ENCODE data around the gene PPP1R2B.

The PPP1R2B gene
- 0.17 to 0.97 (median 0.35) reads per million in 3 donors for total RNA-seq

GRCh38 chr5:156850206-156850751 lies at the start of gene PPP1R2B:
TSS of gene PPP1R2B (plus strand) at chr5:156850295. CDS start at chr5:156850563, 268 bp downstream.
- no peaks in the 10 kb centered on the region for H3K4me1 ChIP-seq (ENCODE audit: control insufficient read depth, insufficient read depth, low read length, poor library complexity, severe bottlenecking)
- H3K9me3 ChIP-seq (ENCODE audit: control insufficient read depth, low read length), result no peaks in the 10 kb centered on the region
- no peaks in the 10 kb centered on the region for H3K27me3 ChIP-seq (replicated peaks; ENCODE audit: control insufficient read depth, insufficient read depth, low read length, poor library complexity, severe bottlenecking)
- H3K4me3 ChIP-seq (ENCODE audit: insufficient read depth, low read depth, low read length, poor library complexity, severe bottlenecking), result no peak within 1 kb of the TSS
- H3K36me3 ChIP-seq (ENCODE audit: control insufficient read depth, insufficient read depth, low read length), result no peaks in the 10 kb centered on the region
- no peak within 1 kb of the TSS for H3K27ac ChIP-seq (ENCODE audit: insufficient read depth, low read length, poor library complexity, severe bottlenecking)
- no peak for DNase-seq

GRCh38 chr5:156800929-156801328 lies 49.2 kb upstream of the PPP1R2B start:
- Histone ChIP-seq H3K9me3 (ENCODE audit: control insufficient read depth, low read length) (no peaks in the 10 kb centered on the region), H3K27ac (ENCODE audit: insufficient read depth, low read length, poor library complexity, severe bottlenecking) (no peak overlapping the region), H3K4me1 (ENCODE audit: control insufficient read depth, insufficient read depth, low read length, poor library complexity, severe bottlenecking) (no peaks in the 10 kb centered on the region), H3K4me3 (ENCODE audit: insufficient read depth, low read depth, low read length, poor library complexity, severe bottlenecking) (no peak overlapping the region), H3K36me3 (ENCODE audit: control insufficient read depth, insufficient read depth, low read length) (no peaks in the 10 kb centered on the region), H3K27me3 (replicated peaks; ENCODE audit: control insufficient read depth, insufficient read depth, low read length, poor library complexity, severe bottlenecking) (no peaks in the 10 kb centered on the region)
- DNase-seq, result no peak

- no peaks in the 10 kb centered on the region for H3K4me1 ChIP-seq (ENCODE audit: control insufficient read depth, insufficient read depth, low read length, poor library complexity, severe bottlenecking)
Observed at GRCh38 chr5:156802501-156802900, 47.6 kb upstream of the PPP1R2B start.

GRCh38 chr5:156803404-156803803 lies 46.7 kb upstream of the PPP1R2B start:
- H3K9me3 ChIP-seq (ENCODE audit: control insufficient read depth, low read length), result no peaks in the 10 kb centered on the region
- no peaks in the 10 kb centered on the region for H3K4me1 ChIP-seq (ENCODE audit: control insufficient read depth, insufficient read depth, low read length, poor library complexity, severe bottlenecking)
- H3K27me3 ChIP-seq (replicated peaks; ENCODE audit: control insufficient read depth, insufficient read depth, low read length, poor library complexity, severe bottlenecking), result no peaks in the 10 kb centered on the region
- H3K36me3 ChIP-seq (ENCODE audit: control insufficient read depth, insufficient read depth, low read length), result no peaks in the 10 kb centered on the region
- no peak overlapping the region for H3K27ac ChIP-seq (ENCODE audit: insufficient read depth, low read length, poor library complexity, severe bottlenecking)
- no peak for DNase-seq
- H3K4me3 ChIP-seq (ENCODE audit: insufficient read depth, low read depth, low read length, poor library complexity, severe bottlenecking), result no peak overlapping the region

More at GRCh38 chr5:156802501-156802900, 47.6 kb upstream of the PPP1R2B start:
- DNase-seq, result no peak
- Histone ChIP-seq H3K36me3 (ENCODE audit: control insufficient read depth, insufficient read depth, low read length) (no peaks in the 10 kb centered on the region), H3K27me3 (replicated peaks; ENCODE audit: control insufficient read depth, insufficient read depth, low read length, poor library complexity, severe bottlenecking) (no peaks in the 10 kb centered on the region), H3K27ac (ENCODE audit: insufficient read depth, low read length, poor library complexity, severe bottlenecking) (no peak overlapping the region), H3K4me3 (ENCODE audit: insufficient read depth, low read depth, low read length, poor library complexity, severe bottlenecking) (no peak overlapping the region), H3K9me3 (ENCODE audit: control insufficient read depth, low read length) (no peaks in the 10 kb centered on the region)

DNA sequence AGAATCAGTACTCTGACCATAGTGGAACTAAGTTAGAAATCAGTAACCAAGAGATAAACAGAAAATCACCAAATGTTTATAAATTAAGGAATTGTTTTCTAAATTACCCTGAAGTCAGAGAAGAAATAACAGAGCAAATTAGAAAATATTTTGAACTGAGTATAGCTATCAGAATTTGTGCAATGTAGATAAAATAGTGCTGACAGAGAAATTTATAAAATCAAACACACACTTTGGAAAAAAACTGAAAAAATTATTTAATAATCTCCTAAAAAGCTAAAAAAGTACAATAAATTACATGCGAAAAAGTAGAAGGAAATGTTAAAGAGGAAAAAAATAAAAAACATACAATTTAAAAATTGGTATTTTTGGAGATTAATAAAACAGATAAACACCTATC lies 37.1 kb upstream of the PPP1R2B start:
- Histone ChIP-seq H3K4me3 (ENCODE audit: insufficient read depth, low read depth, low read length, poor library complexity, severe bottlenecking) (no peak overlapping the region), H3K36me3 (ENCODE audit: control insufficient read depth, insufficient read depth, low read length) (no peaks in the 10 kb centered on the region), H3K9me3 (ENCODE audit: control insufficient read depth, low read length) (no peaks in the 10 kb centered on the region), H3K27ac (ENCODE audit: insufficient read depth, low read length, poor library complexity, severe bottlenecking) (no peak overlapping the region), H3K4me1 (ENCODE audit: control insufficient read depth, insufficient read depth, low read length, poor library complexity, severe bottlenecking) (no peaks in the 10 kb centered on the region), H3K27me3 (replicated peaks; ENCODE audit: control insufficient read depth, insufficient read depth, low read length, poor library complexity, severe bottlenecking) (no peaks in the 10 kb centered on the region)
- no peak for DNase-seq

- Histone ChIP-seq H3K9me3 (ENCODE audit: control insufficient read depth, low read length) (no peaks in the 10 kb centered on the region), H3K4me3 (ENCODE audit: insufficient read depth, low read depth, low read length, poor library complexity, severe bottlenecking) (no peak overlapping the region), H3K27me3 (replicated peaks; ENCODE audit: control insufficient read depth, insufficient read depth, low read length, poor library complexity, severe bottlenecking) (no peaks in the 10 kb centered on the region), H3K36me3 (ENCODE audit: control insufficient read depth, insufficient read depth, low read length) (no peaks in the 10 kb centered on the region), H3K27ac (ENCODE audit: insufficient read depth, low read length, poor library complexity, severe bottlenecking) (no peak overlapping the region), H3K4me1 (ENCODE audit: control insufficient read depth, insufficient read depth, low read length, poor library complexity, severe bottlenecking) (no peaks in the 10 kb centered on the region)
- no peak for DNase-seq
Observed at GRCh38 chr5:156815988-156816599, 34.0 kb upstream of the PPP1R2B start.

DNA sequence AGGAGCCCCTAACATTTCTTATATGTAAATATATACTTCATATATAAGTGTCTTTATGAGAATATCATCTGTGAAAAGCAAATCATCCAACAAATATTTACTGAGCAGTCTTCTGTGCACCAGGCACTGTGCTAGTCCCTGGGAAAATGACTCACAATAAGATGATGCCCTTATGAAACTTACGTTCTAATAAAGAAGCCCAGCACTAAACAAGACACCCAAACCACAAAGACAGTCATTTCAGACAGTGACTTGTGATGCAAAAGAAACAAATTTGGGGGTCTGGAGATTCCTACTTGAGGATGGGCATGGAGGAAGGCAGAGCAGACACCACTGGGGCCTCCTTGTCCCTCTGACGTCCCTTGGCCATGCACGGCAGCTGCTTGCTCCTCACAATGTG lies 30.6 kb upstream of the PPP1R2B start:
- Histone ChIP-seq H3K4me1 (ENCODE audit: control insufficient read depth, insufficient read depth, low read length, poor library complexity, severe bottlenecking) (no peaks in the 10 kb centered on the region), H3K36me3 (ENCODE audit: control insufficient read depth, insufficient read depth, low read length) (no peaks in the 10 kb centered on the region), H3K4me3 (ENCODE audit: insufficient read depth, low read depth, low read length, poor library complexity, severe bottlenecking) (no peak overlapping the region), H3K9me3 (ENCODE audit: control insufficient read depth, low read length) (no peaks in the 10 kb centered on the region), H3K27me3 (replicated peaks; ENCODE audit: control insufficient read depth, insufficient read depth, low read length, poor library complexity, severe bottlenecking) (no peaks in the 10 kb centered on the region), H3K27ac (ENCODE audit: insufficient read depth, low read length, poor library complexity, severe bottlenecking) (no peak overlapping the region)
- no peak for DNase-seq

DNA sequence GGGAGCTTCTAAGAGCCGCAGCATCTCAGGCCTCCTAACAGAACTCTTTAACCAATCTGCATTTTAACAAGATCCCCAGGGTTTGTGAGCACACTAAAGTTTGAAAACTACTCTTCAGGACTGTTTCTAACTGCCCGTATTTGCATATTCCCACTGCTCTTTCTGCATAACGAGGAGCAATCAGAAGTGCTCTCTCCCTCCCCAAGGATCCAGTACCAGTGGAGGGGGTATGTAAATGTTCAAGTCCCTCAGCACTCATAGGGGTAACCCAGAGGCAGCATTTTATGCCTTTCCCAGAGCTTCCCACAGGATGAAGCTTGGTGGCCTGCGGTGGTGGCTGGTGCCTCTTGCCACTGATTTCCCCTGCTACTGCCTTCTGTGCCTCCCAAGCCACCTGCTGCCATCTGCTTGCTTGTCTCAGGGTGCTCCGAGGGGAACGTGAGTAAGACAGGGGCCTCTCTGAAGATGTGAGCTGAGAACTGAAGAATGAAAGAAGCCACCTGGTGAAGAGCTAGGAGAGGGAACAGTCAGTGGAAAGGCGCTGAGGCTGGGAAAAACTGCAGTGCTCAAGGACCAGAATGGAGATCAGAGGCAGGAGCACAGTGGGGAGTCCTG lies 30.0 kb upstream of the PPP1R2B start:
- Histone ChIP-seq H3K36me3 (ENCODE audit: control insufficient read depth, insufficient read depth, low read length) (no peaks in the 10 kb centered on the region), H3K4me1 (ENCODE audit: control insufficient read depth, insufficient read depth, low read length, poor library complexity, severe bottlenecking) (no peaks in the 10 kb centered on the region), H3K27ac (ENCODE audit: insufficient read depth, low read length, poor library complexity, severe bottlenecking) (no peak overlapping the region), H3K4me3 (ENCODE audit: insufficient read depth, low read depth, low read length, poor library complexity, severe bottlenecking) (no peak overlapping the region), H3K9me3 (ENCODE audit: control insufficient read depth, low read length) (no peaks in the 10 kb centered on the region), H3K27me3 (replicated peaks; ENCODE audit: control insufficient read depth, insufficient read depth, low read length, poor library complexity, severe bottlenecking) (no peaks in the 10 kb centered on the region)
- DNase-seq, result no peak

DNA sequence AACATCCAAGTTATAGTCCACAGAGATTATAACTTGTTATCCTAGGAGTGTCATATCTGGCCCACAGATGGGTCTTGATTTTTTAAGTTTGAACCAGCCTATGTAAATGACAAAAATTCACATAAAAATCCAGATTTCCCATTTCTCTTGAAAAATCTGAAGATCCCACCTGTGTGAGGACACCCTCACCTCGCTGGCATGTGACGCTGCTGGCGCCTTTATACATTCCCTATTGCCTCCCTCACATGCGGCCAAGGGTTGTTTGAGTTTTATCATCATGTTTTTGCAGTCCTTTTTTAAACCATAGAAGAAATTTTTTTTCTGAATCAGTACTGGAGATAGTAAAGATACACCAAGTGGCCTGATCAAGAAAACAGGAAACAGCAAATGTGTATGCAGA lies 25.9 kb upstream of the PPP1R2B start:
- H3K4me3 ChIP-seq (ENCODE audit: insufficient read depth, low read depth, low read length, poor library complexity, severe bottlenecking), result no peak overlapping the region
- no peaks in the 10 kb centered on the region for H3K36me3 ChIP-seq (ENCODE audit: control insufficient read depth, insufficient read depth, low read length)
- H3K27ac ChIP-seq (ENCODE audit: insufficient read depth, low read length, poor library complexity, severe bottlenecking), result no peak overlapping the region
- DNase-seq, result no peak
- H3K27me3 ChIP-seq (replicated peaks; ENCODE audit: control insufficient read depth, insufficient read depth, low read length, poor library complexity, severe bottlenecking), result no peaks in the 10 kb centered on the region
- H3K9me3 ChIP-seq (ENCODE audit: control insufficient read depth, low read length), result no peaks in the 10 kb centered on the region
- no peaks in the 10 kb centered on the region for H3K4me1 ChIP-seq (ENCODE audit: control insufficient read depth, insufficient read depth, low read length, poor library complexity, severe bottlenecking)

DNA sequence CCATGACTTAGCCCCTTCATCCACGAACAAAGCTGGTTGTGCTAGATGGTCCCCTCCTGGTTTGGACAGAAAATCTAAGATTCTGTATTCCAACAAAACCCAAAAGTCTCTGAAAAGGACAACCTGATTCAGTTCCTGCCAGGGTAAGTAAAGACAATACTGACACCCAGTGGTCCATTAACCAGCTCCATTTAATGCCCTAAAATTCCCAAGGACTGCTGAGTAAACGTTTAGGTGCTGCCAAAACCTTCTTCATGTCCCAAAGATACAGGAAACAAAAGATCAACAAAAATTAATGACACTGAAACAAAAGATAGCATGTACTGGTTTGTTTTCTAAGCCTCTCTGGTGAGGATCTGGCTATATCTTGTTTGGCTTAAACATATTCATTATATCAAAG lies 25.3 kb upstream of the PPP1R2B start:
- Histone ChIP-seq H3K27me3 (replicated peaks; ENCODE audit: control insufficient read depth, insufficient read depth, low read length, poor library complexity, severe bottlenecking) (no peaks in the 10 kb centered on the region), H3K9me3 (ENCODE audit: control insufficient read depth, low read length) (no peaks in the 10 kb centered on the region), H3K4me1 (ENCODE audit: control insufficient read depth, insufficient read depth, low read length, poor library complexity, severe bottlenecking) (no peaks in the 10 kb centered on the region), H3K4me3 (ENCODE audit: insufficient read depth, low read depth, low read length, poor library complexity, severe bottlenecking) (no peak overlapping the region), H3K27ac (ENCODE audit: insufficient read depth, low read length, poor library complexity, severe bottlenecking) (no peak overlapping the region), H3K36me3 (ENCODE audit: control insufficient read depth, insufficient read depth, low read length) (no peaks in the 10 kb centered on the region)
- no peak for DNase-seq

Data from effector memory CD4-positive, alpha-beta T cell (primary cell).